GM19452 (cell line): ENCODE results near the gene ADAM10.

Source experiments
- ATAC-seq: cut with Tn5 transposase; IDR thresholded peaks from one replicate; pipeline ENCODE4 v1.9.1; 2021; ENCODE audit not compliant: unreplicated experiment

Gene ADAM10

GRCh38 chr15:58684036-58684710, 65.3 kb downstream of the ADAM10 start:
- no peak for ATAC-seq

DNA sequence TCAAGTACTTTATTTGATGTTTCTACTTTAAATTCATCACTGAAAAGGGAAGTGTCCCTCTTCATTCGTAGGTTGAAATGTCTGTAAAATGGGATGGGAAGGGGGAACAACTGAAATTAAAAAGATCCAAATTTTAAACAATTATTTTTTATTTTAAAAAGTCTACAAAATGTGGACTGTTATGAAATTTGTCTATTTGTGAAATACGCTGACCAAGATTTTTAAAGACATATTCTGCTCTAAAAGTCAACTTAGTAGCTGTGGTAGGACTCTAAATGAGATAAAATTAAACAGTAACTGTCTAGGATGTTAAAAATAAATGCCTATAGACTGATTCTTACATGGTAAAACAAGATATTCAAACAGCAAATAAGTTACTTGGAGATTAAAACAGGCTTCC, 67.3 kb downstream of the ADAM10 start:
- ATAC-seq, result no peak

DNA sequence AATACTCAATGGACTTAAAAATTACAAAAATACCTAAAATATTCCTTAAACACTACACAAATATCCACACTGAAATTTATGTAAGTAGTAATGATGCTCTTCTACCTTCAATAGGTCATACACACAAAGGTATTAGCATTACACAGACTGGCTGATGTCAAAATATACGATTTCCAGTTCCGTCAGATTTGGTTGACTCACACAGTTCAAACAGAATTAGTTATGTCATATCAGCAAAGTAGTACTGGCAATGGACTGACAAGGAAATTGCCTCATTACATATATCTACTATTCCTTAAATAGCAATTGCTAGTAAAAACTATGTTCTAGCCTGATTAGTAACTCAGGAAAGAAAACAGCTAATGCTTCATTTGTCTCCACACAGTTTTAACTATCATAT, 70.8 kb downstream of the ADAM10 start:
- no peak for ATAC-seq

DNA sequence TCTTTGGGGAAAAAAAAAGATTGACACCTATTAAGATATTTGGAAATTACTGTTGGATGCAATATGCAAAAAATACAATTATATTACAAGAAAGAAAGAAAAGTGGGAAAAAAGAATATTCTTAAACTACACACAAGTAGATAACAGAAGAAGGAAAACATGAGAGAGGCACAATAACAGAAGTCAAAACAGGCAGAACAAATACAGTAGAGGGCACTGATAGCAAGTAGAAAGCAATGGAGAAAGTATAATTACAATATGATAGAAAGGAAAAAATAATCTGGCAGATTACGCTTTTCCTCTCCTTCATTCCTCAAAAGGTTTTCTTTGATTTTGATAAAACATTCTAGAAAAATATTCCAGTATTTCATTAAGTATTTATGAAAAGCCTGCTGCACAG, 72.1 kb downstream of the ADAM10 start:
- no peak for ATAC-seq

- ATAC-seq, result no peak
These were observed 72.7 kb downstream of the ADAM10 start for GRCh38 chr15:58676766-58677165.

- ATAC-seq, result no peak
These were observed 78.3 kb downstream of the ADAM10 start for GRCh38 chr15:58671186-58671585.

- no peak for ATAC-seq
These were observed 80.4 kb downstream of the ADAM10 start for GRCh38 chr15:58669108-58669507.

DNA sequence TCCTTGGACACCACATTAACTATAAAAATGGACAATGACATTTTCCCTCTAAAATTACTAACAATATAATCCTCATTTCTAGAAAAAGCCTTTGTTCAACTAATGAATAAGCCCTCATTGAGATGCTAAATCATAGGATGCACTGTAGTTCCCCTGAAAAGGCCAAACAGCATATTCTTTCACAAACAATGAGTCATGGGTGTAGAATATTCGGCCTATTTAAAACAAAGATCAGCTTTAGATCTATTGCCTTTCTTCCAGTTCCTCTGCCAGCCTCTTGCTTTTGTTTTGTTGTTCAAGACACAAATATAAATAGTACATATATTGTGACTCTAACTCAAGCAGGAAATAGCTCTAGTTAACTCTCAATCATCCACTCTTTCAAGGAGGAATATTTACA, 82.5 kb downstream of the ADAM10 start:
- ATAC-seq, result no peak

GRCh38 chr15:58665672-58666071, 83.8 kb downstream of the ADAM10 start:
- ATAC-seq, result no peak

- no peak for ATAC-seq
These were observed 99.4 kb downstream of the ADAM10 start for GRCh38 chr15:58650102-58650501.

GRCh38 chr15:58649175-58649574, 100.3 kb downstream of the ADAM10 start:
- no peak for ATAC-seq

DNA sequence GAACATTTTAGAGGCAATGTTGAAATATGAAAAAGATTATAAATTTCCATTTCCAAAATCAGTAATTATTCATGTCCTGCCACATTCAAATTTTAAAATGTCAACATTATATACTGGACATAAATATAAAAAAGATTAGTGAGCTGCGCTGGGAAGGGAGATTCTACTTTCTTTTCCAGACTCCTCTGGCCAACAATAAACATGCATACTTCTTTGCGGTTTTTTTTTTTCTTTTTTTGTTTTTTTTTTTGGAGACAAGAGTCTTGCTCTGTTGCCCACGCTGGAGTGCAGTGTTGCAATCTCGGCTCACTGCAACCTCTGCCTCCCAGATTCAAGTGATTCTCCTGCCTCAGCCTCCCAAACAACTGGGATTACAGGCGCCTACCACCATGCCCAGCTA, 105.5 kb downstream of the ADAM10 start:
- no peak for ATAC-seq

DNA sequence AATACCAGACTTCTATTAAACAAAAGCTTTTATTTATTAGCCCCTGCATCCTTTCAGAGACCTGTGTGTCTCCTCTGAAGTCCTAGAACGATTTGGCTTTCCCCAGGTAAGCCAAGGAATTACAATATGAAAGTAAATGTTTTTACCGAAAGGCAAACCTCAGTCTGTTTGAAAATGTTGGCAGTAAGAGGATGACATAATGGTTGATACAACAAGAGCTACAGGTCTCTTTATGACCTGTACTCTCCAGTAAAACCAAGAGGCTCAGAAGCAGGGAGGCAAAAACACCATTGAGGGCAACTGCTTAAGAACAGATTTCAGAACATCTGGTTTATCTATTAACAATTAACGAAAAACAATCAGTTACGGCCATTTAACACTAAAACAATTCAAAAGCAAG, 107.8 kb downstream of the ADAM10 start:
- no peak for ATAC-seq

DNA sequence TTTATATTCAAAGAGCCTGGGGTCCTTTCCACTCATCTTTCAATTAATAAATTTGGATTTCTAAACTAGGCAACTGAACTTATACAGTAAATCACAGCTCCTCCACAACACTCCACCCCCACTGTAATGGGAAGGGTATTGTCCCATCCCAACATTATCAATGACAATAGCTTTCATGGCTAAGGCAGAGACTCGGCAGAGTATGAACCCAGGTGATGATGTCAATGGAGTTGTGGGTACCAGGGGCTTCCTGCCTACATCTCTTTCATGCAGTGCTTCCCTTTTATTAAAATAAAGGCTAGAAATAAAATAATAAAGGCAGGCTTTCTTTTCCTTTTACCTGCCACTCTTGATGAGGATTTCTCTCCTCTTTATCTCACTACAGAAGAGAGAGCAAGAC, 109.5 kb downstream of the ADAM10 start:
- no peak for ATAC-seq

DNA sequence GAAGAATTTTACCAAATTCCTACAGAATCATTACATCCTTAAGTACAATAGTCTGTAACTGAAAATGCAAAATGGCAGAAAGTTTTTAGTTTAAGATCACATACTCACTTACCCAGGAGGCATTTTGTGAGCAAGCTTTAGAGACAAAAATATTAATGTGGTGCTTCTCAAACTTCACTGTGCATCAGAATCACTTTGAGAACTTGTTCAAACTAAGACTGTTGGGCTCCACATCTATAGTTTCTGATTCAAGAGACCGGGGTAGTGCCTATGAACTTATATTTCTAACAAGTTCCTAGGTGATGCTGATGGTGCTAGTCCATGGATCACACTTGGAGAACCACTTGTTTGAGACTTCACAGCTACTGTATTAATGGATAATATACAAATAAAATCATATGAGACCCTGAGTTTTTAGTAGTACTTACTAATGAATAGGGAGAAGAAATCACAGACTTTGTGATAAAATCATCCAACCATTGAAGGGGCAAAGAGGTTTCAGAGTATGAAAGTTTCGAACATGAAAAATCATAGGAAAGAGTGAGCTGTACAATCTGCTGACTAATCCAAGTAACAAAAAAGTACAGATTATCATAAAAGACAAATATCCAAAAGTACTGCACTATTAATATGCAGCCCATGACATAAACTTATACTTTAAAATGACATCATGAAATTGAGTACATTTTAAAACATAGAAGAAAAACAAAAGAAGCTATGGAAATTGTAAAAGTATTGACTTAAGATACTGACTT, 110.3 kb downstream of the ADAM10 start:
- no peak for ATAC-seq

GRCh38 chr15:58632789-58633188, 116.7 kb downstream of the ADAM10 start:
- ATAC-seq, result no peak

DNA sequence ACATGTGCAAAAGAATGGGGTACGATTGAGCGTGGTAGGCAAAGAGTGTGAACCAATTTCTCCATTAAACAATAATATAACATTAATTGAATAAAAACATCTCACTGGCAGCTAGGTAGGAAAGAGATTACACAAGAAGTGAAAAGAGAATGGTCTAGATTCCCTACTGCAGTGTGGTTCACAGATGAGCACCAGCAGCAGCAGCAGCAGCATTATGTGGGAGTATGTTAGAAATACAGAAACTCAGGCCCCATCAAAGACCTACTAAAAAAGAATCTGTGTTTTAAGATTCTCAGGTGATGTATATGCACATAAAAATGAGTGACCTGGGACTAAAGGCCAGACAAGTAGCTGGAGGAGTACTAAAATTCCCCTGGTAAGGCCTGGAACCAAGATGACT, 118.2 kb downstream of the ADAM10 start:
- no peak for ATAC-seq

GRCh38 chr15:58629625-58630024, 119.9 kb downstream of the ADAM10 start:
- ATAC-seq, result no peak

DNA sequence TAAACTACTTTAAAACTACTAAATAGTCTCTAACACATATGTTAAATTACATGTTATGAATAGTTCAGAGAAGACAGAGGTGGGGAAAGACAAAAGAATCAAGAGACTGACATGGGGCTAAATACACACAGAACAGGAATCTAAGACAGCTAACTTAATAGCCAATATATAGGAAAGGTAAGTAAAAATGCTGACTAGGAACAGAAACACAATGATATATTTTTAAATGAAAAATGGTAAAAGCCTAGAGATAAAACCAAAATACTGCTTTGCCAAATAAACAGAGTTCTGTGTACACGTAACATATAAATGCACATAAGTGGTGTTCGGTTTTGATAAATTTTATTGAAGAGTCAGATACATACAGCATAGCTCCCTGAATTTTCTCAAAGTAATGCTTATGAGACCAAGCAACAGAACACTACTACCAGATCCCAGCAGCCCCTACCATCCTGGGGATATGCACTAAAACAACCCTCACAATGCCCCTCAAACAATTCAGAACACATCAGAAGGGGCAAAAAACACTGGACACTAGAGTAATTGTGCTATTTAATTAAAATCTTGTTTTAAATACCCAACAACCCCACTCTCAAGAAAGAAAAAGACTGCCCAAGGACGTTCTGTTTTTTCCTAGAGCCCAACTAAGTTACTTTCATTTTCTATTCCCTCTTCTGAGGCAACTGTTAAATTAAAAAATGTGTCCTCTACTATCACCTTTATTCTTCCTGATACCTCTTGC, 121.1 kb downstream of the ADAM10 start:
- ATAC-seq, result no peak

DNA sequence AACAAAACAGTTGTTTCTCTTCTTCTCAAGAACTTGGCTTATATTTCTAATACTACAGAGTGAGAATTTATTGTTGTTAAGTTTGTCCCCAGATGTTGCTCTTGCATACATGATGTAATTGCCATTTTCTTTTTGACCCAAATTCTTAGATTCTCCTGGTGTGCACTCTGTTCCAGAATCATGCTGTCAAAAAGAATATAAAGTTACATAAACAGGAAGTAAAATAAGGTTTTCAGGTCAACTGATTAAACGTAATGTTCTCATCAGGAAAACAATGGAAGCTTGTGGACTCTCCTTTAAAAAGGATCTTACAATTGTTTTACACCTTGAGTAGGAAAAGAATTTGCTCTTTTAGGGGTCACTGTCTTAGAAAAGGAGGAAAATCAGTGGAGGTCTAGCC, 121.8 kb downstream of the ADAM10 start:
- no peak for ATAC-seq

DNA sequence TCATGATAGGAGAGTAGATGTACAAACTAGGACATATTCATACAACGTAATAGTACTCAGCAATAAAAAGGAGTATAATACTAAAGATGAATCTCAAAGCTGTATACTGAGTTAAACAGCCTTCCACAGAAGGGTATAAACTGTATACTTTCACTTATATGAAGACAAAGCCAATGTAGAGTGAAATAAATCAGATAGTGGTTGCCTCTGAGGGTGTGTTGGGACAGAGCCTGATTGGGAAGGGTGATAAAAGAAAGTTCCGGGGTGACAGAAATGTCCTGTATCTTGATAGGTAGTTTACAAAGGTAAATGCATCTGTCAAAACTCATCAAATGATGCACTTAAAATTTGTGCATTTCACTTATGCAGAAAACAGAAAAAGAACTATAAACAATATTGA, 122.5 kb downstream of the ADAM10 start:
- ATAC-seq, result no peak

- no peak for ATAC-seq
These were observed 123.1 kb downstream of the ADAM10 start for GRCh38 chr15:58626378-58626777.
